Stimulated activated CD8-positive, alpha-beta memory T cell treated with anti-CD3 and anti-CD28 coated beads, Interleukin-12 subunit alpha, Interleukin-12 subunit beta, amount 100 ng/mL, for 1 hour (primary cell): ENCODE data around the gene MZF1.
"Not testable (repeated sequence)": the region's sequence is repeated elsewhere in the genome, so short reads cannot be mapped to it uniquely, and the experiment has no call there.

Experiments
- DNase-seq: peaks from one replicate; pipeline ENCODE4 v3.0.0-alpha.2; 2020; ENCODE audit warnings: low read depth

MZF1 gene

GRCh38 chr19:58572818-58573657 is at the start of gene MZF1:
Gene MZF1, minus strand, starts transcription at chr19:58573335. Its CDS starts 1,946 bp downstream, at chr19:58571389.
- peak; percentile 100 for DNase-seq

GRCh38 chr19:58607213-58607612 is 34.1 kb upstream of the MZF1 start:
- not testable (repeated sequence) for DNase-seq

- not testable (repeated sequence) for DNase-seq
These were observed 33.2 kb upstream of the MZF1 start for GRCh38 chr19:58606251-58606896.

- DNase-seq = no peak
These were observed 13.1 kb upstream of the MZF1 start for GRCh38 chr19:58586133-58586765.

- no peak for DNase-seq
These were observed 12.5 kb upstream of the MZF1 start for GRCh38 chr19:58585442-58586132.

- no peak for DNase-seq
These were observed 11.6 kb upstream of the MZF1 start for GRCh38 chr19:58584498-58585441.

GRCh38 chr19:58582985-58583384 is 9.8 kb upstream of the MZF1 start:
- DNase-seq = no peak

GRCh38 chr19:58581227-58582141 is 8.3 kb upstream of the MZF1 start:
- peak; percentile 82 for DNase-seq

GRCh38 chr19:58579473-58580142 is 6.5 kb upstream of the MZF1 start:
- DNase-seq = no peak

- no peak for DNase-seq
These were observed 5.1 kb upstream of the MZF1 start for GRCh38 chr19:58578012-58578925.

- DNase-seq = not testable (repeated sequence)
These were observed 4.4 kb upstream of the MZF1 start for GRCh38 chr19:58577581-58577980.

- DNase-seq = peak; percentile 58
These were observed 2.3 kb upstream of the MZF1 start for GRCh38 chr19:58575183-58576041.

GRCh38 chr19:58573658-58574164 is 576 bp upstream of the MZF1 start:
- no peak for DNase-seq

GRCh38 chr19:58572026-58572817 is 913 bp downstream of the MZF1 start:
- no peak for DNase-seq

GRCh38 chr19:58571575-58571947 is 1.6 kb downstream of the MZF1 start:
- DNase-seq = no peak
